HG03460 (cell line): Measurements from ENCODE around the gene EXOC3L2.
"Not testable (repeated sequence)": the region's sequence is repeated elsewhere in the genome, so short reads cannot be mapped to it uniquely, and the experiment has no call there.

ENCODE experiments used
- ATAC-seq: cut with Tn5 transposase; IDR thresholded peaks from one replicate; pipeline ENCODE4 v1.9.1; 2021; ENCODE audit not compliant: unreplicated experiment

Gene EXOC3L2

DNA sequence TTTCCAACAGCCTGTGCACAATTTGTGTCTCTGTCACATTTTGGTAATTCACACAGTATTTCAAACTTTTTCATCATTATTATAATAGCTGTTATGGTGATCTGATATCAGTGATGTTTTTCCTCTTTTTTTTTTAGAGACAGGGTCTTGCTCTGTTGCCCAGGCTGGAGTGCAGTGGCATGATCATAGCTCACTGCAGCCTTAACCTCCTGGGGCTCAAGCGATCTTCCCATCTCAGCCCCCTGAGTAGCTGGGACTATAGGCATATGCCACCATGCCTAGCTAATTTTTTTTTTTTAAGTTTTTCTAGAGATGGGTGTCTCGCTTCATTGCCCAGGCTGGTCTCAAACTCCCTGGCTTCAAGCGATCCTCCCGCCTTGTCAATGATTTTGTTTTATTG, 11.6 kb upstream of the EXOC3L2 start:
- no peak for ATAC-seq

DNA sequence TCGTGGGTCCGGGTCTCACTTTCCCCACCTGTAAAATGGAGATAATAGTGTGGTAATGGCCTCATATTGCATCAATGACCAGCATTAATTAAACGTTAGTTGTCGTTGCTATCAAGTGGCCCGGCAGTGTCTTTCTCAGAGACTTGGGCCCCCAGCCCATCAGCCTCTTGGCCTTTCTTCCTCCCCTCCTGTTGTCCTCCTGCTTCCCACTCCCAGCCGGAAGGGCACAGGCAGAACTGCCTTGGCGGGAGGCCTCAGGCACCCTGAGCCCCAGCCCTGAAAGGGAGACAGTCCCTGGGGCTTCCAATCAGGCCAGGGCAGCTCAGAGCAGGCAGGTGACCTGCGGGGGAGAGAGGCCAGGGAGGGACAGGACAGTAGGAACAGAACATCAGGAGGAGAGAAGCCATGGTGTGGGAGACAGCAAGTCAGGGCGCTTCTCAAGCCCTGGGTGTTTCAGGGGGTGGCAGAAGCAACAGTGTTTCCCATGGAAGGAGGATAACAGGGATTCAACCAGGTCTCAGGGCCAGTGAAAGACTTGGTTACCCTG, 10.5 kb upstream of the EXOC3L2 start:
- ATAC-seq, result no peak

DNA sequence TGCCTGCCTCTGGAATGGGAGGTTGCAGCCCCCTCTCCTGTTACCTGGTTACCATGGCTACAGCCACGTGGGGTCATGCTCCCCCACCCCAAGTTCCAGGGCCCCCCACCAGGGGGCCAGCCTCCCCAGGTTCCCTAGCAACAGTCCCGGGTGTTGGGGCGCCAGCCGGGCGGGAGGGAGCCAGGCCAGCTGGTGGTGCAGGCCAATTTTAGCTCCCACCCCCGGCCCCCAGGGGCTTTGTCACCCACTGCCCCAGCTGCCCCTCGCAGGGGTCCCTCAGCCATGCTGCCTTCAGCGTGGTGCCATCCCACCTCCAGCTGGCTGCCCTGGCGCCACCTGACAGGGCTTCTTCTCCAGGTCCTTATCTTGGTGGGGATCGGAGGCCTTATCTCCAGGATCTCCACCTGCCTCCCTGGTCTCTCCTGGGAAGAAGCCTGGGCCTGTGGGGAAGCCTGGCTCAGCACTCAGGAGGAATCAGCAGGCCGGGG, 8.9 kb upstream of the EXOC3L2 start:
- no peak for ATAC-seq

DNA sequence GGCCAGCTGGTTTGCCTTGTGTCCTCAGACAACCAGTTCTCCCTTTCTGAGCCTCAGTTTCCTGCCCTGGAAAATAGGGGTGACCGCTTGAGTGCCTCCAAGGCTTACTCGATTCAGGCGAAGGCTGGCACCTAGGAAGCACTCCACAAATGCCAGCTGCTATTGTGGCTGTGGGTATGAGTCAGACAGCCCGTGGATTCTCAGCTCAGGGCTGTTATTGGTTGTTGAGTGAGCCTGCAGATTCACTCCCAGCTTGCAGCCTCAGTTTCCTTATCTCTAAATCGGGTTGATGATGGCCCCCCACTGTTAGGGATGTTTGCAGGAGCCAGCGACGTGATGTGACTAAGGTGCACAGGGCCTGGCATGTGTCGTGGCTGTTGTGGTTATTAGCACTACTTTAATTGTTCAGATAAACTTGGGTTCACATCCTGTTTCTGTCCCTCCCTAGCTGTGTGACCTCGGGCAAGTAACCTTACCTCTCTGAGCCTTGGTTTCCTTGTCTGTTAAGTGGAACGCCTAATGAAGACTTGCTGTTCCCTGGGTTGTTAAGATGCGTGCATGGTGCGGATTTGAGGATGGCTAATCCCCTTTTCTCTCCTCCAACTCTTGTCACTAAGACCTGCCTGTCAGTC, 8.3 kb upstream of the EXOC3L2 start:
- ATAC-seq, result no peak

DNA sequence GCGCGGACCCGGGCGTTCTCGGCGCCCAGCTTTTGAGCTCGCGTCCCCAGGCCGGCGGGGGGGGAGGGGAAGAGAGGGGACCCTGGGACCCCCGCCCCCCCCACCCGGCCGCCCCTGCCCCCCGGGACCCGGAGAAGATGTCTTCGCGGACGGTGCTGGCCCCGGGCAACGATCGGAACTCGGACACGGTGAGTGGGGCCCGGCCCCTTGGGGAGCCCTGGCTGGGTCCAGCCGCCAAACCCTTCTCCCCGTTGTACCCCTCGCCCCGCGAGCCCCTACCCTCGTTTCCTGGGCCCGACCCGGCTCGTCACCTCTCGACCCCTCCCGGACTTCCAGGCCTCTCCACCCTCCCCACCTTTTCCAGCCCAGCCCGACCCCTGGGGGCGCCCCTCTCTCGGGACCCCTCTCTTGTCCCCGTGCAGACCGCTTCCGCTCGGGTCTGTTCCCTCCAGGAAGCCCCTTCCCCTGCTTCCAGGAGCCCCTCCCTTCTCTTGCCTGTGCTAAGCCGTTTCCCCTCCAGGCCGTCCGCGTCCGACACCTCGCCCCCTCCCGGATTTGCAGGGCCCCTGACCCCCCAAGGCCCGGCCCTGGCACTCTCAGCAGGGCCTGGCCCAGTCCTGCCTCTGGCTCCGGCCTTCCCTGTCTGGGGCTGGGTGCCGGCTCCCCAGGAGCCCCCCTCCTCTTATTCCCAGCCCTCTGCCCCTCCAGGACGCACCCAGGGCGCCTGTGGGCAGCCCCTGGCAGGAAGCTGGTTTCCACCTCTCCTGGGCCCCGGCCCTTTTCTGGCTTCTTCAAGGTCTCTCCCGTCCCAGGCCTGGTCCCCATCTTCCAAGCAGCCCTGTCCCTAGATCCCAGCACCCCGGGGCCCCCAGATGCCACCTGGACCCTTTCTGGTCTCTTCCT, 6.5 kb upstream of the EXOC3L2 start:
- no peak for ATAC-seq

DNA sequence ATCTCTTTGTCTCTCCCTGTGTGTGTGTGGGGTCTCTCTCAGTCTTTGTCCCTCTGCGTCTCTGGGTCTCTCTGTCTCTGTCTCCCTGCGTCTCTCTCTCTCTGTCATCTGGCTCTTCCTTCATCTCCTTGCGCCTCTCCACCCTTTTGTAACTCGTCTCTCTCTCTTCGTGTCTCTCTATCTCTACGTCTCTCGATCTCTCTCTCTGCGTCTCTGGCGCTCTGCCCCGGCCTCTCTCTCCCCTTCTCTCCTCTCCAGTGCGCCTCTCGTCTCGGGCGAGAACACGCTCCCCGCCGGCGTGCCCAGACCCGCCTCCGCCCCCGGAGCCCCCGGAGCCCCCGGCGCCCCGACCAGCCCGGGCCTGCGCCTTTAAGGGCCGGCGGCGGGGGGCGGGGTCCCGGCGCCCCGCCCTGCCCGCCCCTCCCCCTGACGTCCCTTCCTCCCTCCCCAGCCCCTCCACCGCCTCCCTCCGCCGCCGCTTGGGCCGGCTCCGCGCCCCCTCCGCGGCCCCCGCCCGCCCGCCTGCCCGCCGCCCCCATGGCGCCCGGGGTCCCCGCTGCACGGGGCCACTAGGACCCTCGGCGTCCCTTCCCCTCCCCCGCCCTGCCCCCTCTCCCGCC, 5.7 kb upstream of the EXOC3L2 start, which contains the start of gene MARK4:
Gene MARK4 (plus strand): TSS at position 440 of the 620 bp plus-strand sequence. CDS start 318 bp downstream, outside the sequence.
- ATAC-seq, result no peak

DNA sequence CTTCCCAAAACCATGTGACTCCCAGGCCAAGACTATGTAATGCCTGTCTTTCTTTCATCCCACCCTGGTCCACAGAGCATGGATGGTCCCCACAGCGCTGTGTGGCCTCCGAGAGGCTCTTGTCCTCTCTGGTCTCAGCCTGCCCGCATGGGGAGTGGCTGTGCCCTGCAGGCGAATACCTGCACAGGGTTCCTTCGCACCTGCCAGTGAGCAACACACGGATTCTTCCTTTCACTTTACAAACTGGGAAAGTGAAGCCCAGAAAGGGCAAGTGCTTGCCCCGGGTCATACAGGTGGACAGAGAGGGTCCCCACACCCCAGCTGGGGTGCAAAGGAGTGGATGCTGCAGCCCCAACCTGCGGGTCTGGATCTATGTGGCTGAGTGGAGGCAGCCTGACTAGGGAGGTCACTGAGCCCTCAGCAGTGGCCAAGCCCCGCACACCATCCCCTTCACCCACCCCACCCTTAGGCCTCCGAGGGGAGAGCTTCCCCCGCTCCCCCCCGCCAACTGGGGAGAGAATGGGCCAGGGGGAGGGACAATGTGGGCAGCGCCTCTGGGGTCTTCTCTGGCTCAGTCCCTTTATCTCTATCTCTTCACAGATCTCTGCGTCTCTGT, 5.1 kb upstream of the EXOC3L2 start:
- ATAC-seq, result no peak

DNA sequence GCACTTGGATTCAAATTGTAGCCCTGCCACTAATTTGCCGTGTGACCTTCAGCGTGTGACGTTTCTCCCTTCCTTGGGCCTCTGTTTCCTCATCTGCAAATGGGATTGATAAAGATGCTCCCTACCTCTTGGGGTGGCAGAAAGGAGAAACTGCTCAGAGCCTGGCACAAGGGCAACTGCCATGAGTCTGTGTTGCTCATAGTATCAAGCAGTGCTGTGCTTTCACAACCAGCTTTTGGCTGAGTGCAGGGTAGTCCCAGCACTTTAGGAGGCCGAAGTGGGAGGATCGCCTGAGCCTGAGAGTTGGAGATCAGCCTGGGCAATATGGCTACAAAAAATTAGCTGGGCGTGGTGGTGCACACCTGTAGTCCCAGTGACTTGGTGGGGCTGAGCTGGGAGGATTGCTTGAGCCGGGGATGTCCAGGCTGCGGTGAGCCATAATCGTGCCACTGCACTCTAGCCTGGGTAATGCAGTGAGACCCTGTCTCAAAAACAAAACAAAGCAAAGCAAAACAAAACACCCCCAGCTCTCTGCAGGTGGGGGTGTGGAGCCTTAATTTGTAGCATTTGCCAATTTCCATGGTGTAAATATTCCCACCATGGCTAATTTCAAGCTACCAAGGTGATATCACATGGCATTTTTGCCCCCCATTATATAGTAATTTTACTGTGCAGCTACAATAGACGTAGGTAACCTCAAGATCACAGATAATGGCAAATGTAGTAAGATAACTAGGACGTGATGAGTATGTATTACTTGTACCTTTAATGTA, 4.2 kb upstream of the EXOC3L2 start:
- ATAC-seq, result no peak

DNA sequence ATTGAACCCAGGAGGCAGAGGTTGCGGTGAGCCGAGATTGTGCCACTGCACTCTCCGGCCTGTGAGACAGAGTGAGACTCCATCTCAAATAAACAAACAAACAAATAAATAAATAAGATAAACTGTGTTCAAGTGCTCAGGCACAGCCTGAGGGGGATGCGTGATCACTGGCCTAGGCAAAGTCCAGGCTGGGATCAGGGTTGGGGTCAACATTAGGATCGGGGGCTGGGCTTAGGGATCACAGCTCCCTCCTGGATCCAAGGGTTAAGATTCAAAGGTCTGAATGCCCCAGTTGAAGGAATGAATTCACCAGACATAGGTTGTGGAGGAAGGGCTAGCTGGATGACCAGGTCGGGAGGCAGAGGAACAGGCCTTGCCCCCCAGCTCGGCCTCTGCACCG, 1.9 kb upstream of the EXOC3L2 start:
- ATAC-seq, result no peak

DNA sequence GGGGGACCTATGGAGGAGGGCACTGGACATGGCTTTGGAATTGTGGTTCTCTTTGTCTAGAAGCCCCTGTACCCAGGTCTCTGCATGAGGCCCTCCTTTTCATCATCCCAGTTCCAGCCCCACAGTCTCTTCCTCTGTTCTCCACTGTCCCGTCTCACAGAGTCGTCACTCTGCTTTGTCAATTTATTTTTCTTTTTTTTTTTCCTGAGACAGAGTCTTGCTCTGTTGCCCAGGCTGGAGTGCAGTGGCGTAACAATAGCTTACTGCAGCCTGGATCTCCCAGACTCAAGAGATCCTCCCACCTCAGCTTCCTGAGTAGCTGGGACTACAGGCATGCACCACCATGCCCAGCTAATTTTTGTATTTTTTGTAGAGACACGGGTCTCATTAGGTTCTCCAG, 619 bp upstream of the EXOC3L2 start:
- ATAC-seq, result no peak

DNA sequence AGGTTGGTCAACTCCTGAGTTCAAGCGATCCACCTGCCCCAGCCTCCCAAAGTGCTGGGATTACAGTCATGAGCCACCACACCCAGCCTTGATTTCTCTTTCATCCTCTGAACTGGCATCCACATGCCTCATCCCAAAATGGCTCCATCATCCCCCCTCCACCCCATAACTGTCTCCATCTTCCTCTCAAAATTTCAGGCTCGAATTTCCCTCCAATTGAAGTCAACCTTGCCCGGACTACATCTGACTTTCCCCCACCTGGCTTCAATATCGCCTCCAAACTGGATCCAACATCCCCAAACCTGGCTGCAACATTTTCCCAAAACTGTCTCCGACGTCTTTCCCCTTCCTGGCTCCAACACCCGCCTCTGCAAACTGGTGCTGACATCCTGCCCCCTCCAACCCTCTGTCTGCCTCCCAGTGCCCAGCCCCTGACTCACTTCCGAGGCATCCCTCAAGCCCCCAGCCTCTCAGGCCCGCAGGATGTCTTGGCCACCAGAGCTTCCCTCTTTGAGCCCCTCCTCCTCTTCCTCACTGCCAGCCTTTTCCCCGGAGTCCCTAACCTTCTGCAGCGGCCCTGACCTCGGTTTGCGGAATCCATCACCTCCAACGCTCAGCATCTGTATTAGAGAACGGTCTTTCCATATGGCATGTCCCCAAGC, 943 bp downstream of the EXOC3L2 start:
- no peak for ATAC-seq

DNA sequence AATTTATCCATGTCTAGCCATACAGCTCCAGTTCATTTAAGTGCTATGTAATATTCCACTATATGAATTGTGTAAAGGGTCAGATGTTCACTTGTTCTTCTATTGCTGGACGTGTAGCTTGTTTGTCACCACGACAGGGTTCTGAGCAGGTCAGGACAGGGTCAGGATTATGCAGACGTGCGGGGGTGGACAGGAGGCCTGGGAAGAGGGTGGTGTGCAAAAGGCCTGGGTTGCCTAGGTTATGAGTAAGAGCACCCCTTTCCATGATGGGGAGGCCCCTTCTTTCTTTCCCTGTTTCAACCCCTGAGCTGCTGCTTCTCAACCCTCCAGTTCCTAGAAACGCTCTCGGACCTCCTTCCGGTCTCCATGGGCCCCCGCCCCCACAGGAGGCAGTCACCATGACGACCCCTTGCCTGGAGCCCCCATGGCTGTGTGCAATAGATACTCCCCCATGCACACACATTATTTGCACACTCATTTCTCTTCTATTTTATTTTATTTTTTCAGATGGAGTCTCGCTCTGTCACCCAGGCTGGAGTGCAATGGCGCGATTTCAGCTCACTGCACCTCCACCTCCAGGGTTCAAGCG, 2.0 kb downstream of the EXOC3L2 start:
- ATAC-seq, result no peak

DNA sequence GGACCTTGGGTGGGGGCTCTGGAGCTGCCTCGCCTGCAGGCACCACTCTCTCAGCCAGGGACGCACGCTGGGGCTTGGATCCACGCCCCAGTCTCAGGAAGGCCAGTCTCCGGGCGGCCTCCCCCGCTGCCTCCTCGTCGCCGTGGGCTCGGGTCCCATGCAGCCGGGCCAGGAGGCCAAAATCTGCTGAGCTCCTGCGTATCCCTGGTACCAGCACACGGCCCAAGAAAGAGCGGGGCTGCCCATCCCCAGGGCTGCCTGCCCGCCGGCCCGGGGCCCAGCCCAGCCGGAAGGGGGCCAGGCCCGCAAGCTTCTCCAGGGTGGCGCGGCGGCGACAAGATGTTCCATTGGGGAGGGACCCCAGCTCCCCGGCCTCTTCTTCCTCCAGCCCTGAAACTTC, 6.7 kb downstream of the EXOC3L2 start:
- ATAC-seq, result no peak

DNA sequence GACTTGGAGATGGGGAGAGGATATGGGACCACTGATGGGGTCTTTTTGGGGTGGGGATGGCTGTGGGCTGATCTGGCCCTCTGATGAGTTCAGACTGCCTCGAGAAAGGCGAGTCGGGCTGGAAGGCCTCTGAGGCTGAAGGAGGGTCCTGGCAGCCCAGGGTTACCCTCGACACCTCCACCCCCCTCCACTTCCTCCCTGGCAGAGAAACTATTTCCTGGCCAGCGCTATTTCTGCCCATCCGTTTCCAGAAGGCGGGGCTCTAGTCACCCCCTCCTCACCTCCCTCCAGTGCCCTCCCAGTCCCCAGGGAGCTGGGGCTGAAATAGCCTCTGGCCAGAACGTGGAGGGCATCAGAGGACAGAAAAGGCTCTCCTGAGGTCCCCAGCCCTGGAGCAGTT, 9.7 kb downstream of the EXOC3L2 start:
- no peak for ATAC-seq

DNA sequence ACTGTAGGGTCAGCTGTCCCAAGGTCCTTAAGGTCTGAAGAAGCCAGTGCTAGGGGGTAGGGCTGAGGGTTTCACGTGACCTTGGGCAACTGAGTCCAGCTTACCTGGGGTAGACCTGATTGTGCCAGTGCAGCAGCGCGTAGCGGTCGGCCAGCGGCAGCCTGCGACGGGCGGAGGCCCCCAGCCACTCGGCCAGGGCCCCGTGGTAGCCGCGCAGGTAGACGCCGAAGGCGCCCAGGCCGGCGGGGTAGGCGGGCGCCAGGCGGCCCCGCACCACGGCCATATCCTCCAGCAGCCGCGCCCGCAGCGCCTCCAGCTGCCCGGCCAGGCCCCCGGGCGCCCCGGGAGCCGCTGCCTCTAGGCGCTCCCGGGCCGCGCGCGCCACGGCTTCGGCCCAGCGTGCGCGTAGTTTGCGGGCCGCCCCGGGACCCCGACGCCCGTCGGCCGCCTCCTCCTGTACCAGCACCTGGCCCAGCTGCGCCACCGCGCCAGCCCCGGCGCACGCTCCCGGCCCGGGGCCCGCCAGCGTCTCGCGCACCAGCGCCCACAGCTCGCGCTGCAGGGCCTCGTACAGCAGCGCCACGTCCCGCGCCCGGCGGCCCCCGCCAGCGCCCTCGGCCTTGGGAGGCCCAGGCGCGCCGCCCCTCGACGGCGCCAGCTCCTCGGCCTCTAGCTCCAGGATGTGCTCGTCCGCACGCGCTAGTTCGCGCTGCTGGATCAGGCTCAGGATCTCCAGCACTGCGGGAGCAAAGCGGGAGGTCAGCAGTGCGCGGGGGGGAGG, 10.9 kb downstream of the EXOC3L2 start:
- ATAC-seq, result no peak

DNA sequence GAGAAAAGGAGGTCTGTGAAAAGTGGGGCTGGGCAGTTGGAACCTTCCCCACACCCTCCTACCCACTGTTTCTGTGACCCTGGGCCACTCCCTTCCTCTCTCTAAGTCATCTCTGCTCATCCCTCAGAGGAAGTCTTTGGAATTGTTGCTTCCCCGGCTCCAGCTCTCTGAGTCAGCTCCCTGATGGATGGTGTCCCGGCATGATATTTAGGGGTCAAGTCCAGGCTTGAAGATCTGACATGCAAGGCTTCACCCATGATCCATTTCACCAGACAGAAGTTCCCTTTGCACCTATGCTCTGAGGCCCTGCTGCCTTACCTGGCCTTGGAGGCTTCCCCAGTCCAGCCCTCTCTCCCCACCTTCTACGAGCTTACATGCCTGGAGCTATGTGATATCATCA, 13.3 kb downstream of the EXOC3L2 start:
- no peak for ATAC-seq

DNA sequence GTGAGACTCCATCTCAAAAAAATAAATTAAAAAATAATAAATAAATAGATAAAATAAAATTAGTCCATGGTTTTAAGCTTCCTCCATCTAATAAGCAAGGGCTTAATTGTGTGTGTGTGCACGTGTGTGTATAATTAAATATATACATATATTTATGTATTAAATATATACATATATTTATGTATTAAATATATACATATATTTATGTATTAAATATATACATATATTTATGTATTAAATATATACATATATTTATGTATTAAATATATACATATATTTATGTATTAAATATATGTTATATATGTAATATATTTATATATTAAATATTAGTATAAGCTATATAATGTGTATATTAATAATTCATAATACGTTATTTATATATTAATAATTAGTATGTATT, 16.2 kb downstream of the EXOC3L2 start:
- not testable (repeated sequence) for ATAC-seq

DNA sequence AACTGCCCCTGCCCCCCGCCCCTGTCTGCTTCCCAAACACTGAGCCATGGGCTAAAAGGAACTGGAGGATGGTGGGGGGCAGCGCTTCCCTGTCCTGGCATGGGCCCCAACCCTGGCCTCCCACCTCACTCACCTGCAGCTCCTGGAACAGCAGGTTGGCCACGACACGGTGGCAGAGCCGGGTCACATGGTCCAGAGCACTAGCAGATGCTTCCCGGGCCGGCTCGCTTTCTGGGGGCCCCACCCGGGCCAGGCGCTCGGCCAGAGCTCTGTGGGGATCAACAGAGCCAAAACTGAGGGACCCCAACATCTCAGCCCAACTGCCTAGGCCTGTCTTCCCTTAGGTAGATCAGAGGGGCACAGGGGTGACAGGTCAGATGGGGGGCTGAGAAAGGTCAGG, 20.6 kb downstream of the EXOC3L2 start:
- no peak for ATAC-seq

DNA sequence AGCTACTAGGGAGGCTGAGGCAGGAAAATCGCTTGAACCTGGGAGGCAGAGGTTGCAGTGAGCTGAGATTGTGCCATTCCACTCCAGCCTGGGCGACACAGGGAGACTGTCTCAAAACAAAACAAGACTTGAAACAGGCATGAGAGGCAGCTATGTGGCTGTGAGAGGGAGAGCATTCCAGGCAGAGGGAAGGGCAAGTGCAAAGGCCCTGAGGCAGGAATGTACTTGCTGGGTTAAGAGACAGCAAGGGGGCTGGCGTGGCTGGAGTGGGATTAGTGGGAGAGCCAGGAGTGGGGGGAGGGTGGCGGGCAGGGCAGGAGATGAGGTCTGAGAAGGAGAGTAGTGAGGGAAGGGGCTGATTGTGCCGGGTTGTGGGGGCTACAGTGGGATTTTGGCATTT, 21.3 kb downstream of the EXOC3L2 start:
- ATAC-seq, result no peak
